Upper lobe of right lung (tissue), 1 donor: ENCODE measurements around the gene MDH2. TPM values are rescaled to one million over a fixed set of nuclear protein-coding genes. Genes with fewer than 3 reads are reported as not detected.
"Not testable (repeated sequence)": the region's sequence is repeated elsewhere in the genome, so short reads cannot be mapped to it uniquely, and the experiment has no call there.

Source experiments
- ATAC-seq: fragments of 200-7000 bp; cut with Tn5 transposase; one replicate; pipeline ENCODE4 v1.9.1; 2020; ENCODE audit warnings: mild to moderate bottlenecking, moderate library complexity
- DNase-seq: peaks from one replicate; pipeline ENCODE4 v3.0.0-alpha.2; 2020
- H3K27ac ChIP-seq: fragments of 200-600 bp; one replicate; pipeline ENCODE4 v1.8.0; 2022
- H3K27me3 ChIP-seq: fragments of 200-600 bp; one replicate; pipeline ENCODE4 v1.8.0; 2022; ENCODE audit warnings: mild to moderate bottlenecking
- H3K36me3 ChIP-seq: fragments of 200-600 bp; one replicate; pipeline ENCODE4 v1.8.0; 2022
- H3K4me1 ChIP-seq: fragments of 200-600 bp; one replicate; pipeline ENCODE4 v1.8.0; 2022
- H3K4me3 ChIP-seq: fragments of 200-600 bp; one replicate; pipeline ENCODE4 v1.8.0; 2022; ENCODE audit warnings: mild to moderate bottlenecking
- H3K9me3 ChIP-seq: fragments of 200-600 bp; one replicate; pipeline ENCODE4 v1.8.0; 2022
- intact Hi-C: fragments of 100-400 bp; cut with DNase I; formaldehyde crosslinking; loops from one replicate; pipeline ENCODE4 v1.11.0; 2022
- total RNA-seq: library from RNA; stranded (reverse); fragmentation: NEBNext Ultra II Directional; extraction: Animal tissue kit (Norgen Biotek cat#: 25700); gene quantifications from one replicate; pipeline ENCODE4 v1.2.1, GENCODE V29; 2021
- TF ChIP-seq, protein P1 (sequence below): fragments of 200-600 bp; IDR thresholded peaks from one replicate; pipeline ENCODE4 v1.8.0; 2022; ENCODE audit warnings: antibody characterized with exemption
- donor health status: DM: no; HTN: yes; CAD: no; lungs with severe emphysema.

Gene MDH2
- total RNA-seq, 1 donor from 2014 or later, result 106 TPM

DNA sequence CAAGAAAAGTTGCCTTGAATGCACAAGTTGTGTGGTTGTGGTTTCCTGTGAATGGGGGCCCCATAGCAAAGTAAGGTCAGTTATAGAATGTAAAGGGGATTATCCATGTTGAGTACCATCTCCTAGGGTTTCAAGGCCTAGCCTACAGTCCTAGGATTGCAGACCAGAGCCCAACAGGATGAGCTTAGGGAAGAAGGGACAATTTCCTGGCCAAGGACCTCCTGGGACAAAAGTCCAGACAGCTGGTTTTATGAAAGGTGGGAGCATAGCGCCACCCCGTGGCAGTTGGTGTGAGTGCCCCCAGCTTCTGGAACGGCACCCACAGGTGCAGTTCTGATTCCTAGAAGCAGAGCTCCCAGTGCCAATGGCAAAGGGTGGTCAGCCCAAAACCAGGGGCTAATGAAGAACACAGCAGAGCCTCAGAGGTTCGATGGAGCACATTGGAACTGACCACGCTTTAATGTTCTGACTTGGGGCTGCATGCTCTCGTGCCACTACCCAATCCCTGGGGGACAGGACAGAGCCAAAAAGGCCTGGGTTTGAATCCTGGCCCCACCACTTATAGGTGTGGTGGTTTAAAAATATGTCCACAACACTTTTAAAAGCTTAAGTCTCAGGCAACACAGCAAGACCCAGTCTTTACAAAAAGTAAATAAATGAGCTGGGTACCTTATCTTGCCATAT, 27.7 kb upstream of the MDH2 start:
- ATAC-seq (peak; percentile 90), DNase-seq (peak; percentile 82)
- Histone ChIP-seq H3K4me3 (no peak overlapping the region), H3K36me3 (peaks cover 6% of the 10 kb centered on the region), H3K27ac (no peak overlapping the region), H3K27me3 (no peaks in the 10 kb centered on the region), H3K9me3 (no peaks in the 10 kb centered on the region), H3K4me1 (peaks cover 14% of the 10 kb centered on the region)
- intact Hi-C loops, result loop anchor here (5.0 kb wide), 1 partner anchor 153 kb away; no protein-coding TSS in a partner anchor
- TF ChIP-seq, protein P1, sequence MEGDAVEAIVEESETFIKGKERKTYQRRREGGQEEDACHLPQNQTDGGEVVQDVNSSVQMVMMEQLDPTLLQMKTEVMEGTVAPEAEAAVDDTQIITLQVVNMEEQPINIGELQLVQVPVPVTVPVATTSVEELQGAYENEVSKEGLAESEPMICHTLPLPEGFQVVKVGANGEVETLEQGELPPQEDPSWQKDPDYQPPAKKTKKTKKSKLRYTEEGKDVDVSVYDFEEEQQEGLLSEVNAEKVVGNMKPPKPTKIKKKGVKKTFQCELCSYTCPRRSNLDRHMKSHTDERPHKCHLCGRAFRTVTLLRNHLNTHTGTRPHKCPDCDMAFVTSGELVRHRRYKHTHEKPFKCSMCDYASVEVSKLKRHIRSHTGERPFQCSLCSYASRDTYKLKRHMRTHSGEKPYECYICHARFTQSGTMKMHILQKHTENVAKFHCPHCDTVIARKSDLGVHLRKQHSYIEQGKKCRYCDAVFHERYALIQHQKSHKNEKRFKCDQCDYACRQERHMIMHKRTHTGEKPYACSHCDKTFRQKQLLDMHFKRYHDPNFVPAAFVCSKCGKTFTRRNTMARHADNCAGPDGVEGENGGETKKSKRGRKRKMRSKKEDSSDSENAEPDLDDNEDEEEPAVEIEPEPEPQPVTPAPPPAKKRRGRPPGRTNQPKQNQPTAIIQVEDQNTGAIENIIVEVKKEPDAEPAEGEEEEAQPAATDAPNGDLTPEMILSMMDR, result peak; percentile 95

DNA sequence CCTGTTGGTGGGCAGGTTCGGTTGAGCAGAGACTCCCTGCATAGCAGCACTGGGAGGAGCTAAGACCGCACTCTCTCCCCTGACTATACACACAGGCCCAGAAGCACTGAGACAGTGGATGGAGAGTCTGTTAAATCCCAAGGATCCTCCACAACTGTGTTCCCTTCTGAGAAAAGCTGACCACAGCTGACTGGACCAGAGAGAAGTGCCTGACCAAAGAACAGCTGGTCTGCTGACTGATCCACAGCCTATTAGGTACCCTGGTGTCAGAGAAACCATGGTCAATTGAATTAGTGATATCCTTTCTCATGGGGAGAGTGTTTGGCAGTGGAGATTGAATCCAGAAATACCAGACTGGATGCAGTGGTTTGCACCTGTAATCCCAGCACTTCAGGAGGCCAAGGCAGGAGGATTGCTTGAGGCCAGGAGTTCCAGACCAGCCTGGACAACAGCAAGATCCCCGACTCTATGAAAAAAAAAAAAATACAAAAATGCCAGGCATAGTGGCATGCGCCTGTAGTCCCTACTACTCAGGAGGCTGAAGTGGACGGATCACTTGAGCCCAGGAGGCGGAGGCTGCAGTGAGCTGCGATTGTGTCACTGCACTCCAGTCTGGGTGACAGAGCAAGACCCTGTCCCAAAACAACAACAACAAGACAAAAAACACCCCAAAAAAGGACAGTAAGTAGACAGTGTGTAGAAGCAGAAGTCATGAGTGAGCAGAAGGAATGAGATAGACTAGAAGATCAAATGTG, 25.7 kb upstream of the MDH2 start:
- ATAC-seq (no peak), DNase-seq (no peak)
- Histone ChIP-seq H3K4me3 (no peak overlapping the region), H3K27ac (no peak overlapping the region), H3K4me1 (peaks cover 14% of the 10 kb centered on the region), H3K36me3 (peaks cover 6% of the 10 kb centered on the region), H3K27me3 (no peaks in the 10 kb centered on the region), H3K9me3 (no peaks in the 10 kb centered on the region)
- TF ChIP-seq, protein P1, result no peak
- intact Hi-C loops, result loop anchor here (5.0 kb wide), 1 partner anchor 155 kb away; no protein-coding TSS in a partner anchor

DNA sequence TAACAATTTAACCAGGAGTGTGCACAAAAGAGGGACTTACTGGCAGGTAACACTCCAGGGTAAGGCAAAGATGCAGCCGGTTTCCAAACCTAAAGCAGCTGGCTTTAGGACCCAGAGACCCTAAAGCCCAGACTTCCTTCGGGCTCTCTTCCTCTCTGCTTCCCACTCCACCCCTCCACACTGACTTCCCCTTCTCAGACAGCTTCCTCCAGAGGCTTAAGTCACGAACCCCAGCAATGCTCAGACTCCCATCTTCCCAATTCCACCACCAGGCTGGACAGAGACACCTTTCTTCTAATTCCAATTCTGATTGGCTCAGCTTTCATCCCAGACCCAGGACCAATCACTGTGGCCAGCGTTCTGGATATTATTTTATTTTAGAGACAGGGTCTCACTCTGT, 24.9 kb upstream of the MDH2 start:
- H3K27me3 ChIP-seq, result no peaks in the 10 kb centered on the region
- H3K9me3 ChIP-seq, result no peaks in the 10 kb centered on the region
- no peak overlapping the region for H3K4me3 ChIP-seq
- no peak for DNase-seq
- peaks cover 14% of the 10 kb centered on the region for H3K4me1 ChIP-seq
- H3K36me3 ChIP-seq, result peaks cover 10% of the 10 kb centered on the region
- H3K27ac ChIP-seq, result no peak overlapping the region
- peak; percentile 91 for ATAC-seq
- intact Hi-C loops, result loop anchor here (5.0 kb wide), 1 partner anchor 156 kb away; no protein-coding TSS in a partner anchor
- TF ChIP-seq, protein P1, result no peak

DNA sequence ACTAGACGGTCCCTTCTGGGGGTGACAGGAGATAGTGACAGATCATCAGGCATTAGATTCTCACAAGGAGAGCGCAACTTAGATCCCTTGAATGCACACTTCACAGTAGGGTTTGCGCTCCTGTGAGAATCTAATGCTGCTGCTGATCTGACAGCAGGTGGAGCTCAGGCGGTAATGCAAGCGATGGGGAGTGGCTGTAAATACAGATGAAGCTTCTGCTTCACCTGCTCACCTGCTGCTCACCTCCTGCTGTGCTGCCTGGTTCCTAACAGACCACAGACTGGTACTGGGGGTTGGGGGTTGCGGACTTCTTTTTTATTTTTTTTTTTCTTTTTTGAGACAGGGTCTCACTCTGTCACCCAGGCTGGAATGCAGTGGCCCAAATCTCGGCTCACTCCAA, 18.2 kb upstream of the MDH2 start:
- intact Hi-C loops, H3K36me3 ChIP-seq, H3K4me1 ChIP-seq, H3K4me3 ChIP-seq, H3K27me3 ChIP-seq, H3K9me3 ChIP-seq, H3K27ac ChIP-seq, DNase-seq, ATAC-seq: not testable (repeated sequence)

DNA sequence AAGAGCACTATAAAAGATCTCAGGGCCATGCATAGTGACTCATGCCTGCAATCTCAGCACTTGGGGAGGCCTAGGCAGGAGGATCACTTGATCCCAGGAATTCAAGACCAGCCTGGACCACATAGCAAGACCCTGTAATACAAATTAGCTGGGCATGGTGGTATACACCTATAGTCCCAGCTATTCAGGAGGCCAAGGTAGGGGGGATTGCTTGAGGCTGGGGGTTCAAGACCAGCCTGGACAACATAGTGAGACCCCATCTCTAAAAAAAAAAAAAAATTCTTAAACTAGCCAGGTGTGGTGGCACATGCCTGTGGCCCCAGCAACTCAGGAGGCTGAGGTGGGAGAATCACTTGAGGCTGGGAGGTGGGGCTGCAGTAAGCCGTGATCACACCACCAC, 15.9 kb upstream of the MDH2 start:
- DNase-seq (no peak), ATAC-seq (no peak)
- Histone ChIP-seq H3K27me3 (no peaks in the 10 kb centered on the region), H3K4me1 (no peaks in the 10 kb centered on the region), H3K9me3 (no peaks in the 10 kb centered on the region), H3K27ac (no peak overlapping the region), H3K36me3 (peaks cover 4% of the 10 kb centered on the region), H3K4me3 (no peak overlapping the region)
- intact Hi-C loops, result no loop called here
- TF ChIP-seq, protein P1, result no peak

DNA sequence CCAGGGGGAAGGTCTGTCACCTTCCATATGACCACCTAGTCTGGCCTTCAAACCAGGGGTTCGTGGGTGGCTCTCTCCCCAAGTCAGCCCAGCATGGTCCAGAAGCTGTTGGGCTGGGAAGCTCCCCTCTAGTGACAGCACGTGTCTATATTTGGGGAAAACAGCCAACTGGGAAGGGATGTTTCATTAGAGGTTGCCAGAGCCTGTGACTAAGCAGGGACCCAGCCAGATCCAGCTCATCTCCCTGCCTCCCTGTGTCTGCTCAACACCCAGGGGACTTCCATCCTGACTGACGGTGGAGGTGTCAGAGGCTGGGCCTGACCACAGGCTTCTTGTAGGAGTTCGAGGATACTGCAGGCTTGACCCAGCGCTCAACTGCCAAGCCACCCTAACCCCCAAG, 10.6 kb upstream of the MDH2 start:
- Histone ChIP-seq H3K9me3 (no peaks in the 10 kb centered on the region), H3K4me3 (no peak overlapping the region), H3K4me1 (no peaks in the 10 kb centered on the region), H3K27ac (no peak overlapping the region), H3K27me3 (no peaks in the 10 kb centered on the region), H3K36me3 (no peaks in the 10 kb centered on the region)
- TF ChIP-seq, protein P1, result no peak
- DNase-seq, result no peak
- intact Hi-C loops, result no loop called here
- peak; percentile 11 for ATAC-seq
